CD4-positive, CD25-positive, alpha-beta regulatory T cell (primary cell): ENCODE results near the gene KRTAP5-3. TPM values are rescaled to one million over a fixed set of nuclear protein-coding genes. Genes with fewer than 3 reads are reported as not detected.
"Not testable (repeated sequence)": the region's sequence is repeated elsewhere in the genome, so short reads cannot be mapped to it uniquely, and the experiment has no call there.

ENCODE experiments used
- ATAC-seq, 2 donors: fragments of 150-1000 bp; cut with Tn5 transposase; one replicate each; pipeline ENCODE4 v1.10.0; 2021; ENCODE audit warnings: low read depth in 2 of 2, moderate number of reproducible peaks in 2 of 2, moderate library complexity in 1 of 2
- DNase-seq, 3 donors: peaks; one replicate each; pipeline versions ENCODE4 v3.0.0 to v3.0.0-alpha.2; 2012 to 2022; ENCODE audit warnings: mixed read lengths in 1 of 3
- H3K27ac ChIP-seq: one replicate; pipeline ENCODE4 v1.7.0; 2013; ENCODE audit warnings: mild to moderate bottlenecking, low read length; ENCODE audit not compliant: insufficient read depth, poor library complexity, severe bottlenecking
- H3K27me3 ChIP-seq: one replicate; pipeline ENCODE4 v1.7.0; 2013; ENCODE audit warnings: low read length; ENCODE audit not compliant: control insufficient read depth, insufficient read depth
- H3K36me3 ChIP-seq: one replicate; pipeline ENCODE4 v1.7.0; 2013; ENCODE audit warnings: mild to moderate bottlenecking, low read length, moderate library complexity; ENCODE audit not compliant: control insufficient read depth, insufficient read depth
- H3K4me1 ChIP-seq: 2 replicates; pipeline ENCODE4 v1.7.0; 2013; ENCODE audit warnings: mild to moderate bottlenecking, low read length; ENCODE audit not compliant: insufficient read depth, control insufficient read depth, poor library complexity, severe bottlenecking
- H3K4me3 ChIP-seq: one replicate; pipeline ENCODE4 v1.7.0; 2013; ENCODE audit warnings: low read depth, mild to moderate bottlenecking, low read length, moderate library complexity
- H3K9me3 ChIP-seq, 2 experiments: 1 replicate in 1 of 2; 2 replicates in 1 of 2; pipeline ENCODE4 v1.7.0; 2013; ENCODE audit warnings: low read length in 2 of 2, mild to moderate bottlenecking in 1 of 2, moderate library complexity in 1 of 2; ENCODE audit not compliant: control insufficient read depth in 2 of 2
- H3K27ac Mint-ChIP-seq, 3 donors: one replicate each; pipeline ENCODE4 v1.8.0; 2020 to 2022; ENCODE audit warnings: mild to moderate bottlenecking in 3 of 3, mixed read lengths in 3 of 3, moderate library complexity in 2 of 3
- H3K27me3 Mint-ChIP-seq: one replicate; pipeline ENCODE4 v1.8.0; 2022; ENCODE audit warnings: mild to moderate bottlenecking, mixed read lengths
- H3K36me3 Mint-ChIP-seq: one replicate; pipeline ENCODE4 v1.8.0; 2020; ENCODE audit warnings: mixed read lengths
- H3K4me1 Mint-ChIP-seq, 4 donors: one replicate each; pipeline ENCODE4 v1.8.0; 2020 to 2022; ENCODE audit warnings: mixed read lengths in 4 of 4, mild to moderate bottlenecking in 1 of 4
- H3K4me3 Mint-ChIP-seq, 4 donors: one replicate each; pipeline ENCODE4 v1.8.0; 2020 to 2022; ENCODE audit warnings: mild to moderate bottlenecking in 4 of 4, mixed read lengths in 4 of 4, moderate library complexity in 3 of 4
- H3K9me3 Mint-ChIP-seq, 7 donors: one replicate each; pipeline ENCODE4 v1.8.0; 2020 to 2022; ENCODE audit warnings: mixed read lengths in 7 of 7, mild to moderate bottlenecking in 3 of 7, moderate library complexity in 2 of 7
- polyA plus RNA-seq, 4 donors: library from polyadenylated mRNA; unstranded; fragments of 300-500 nt; fragmentation: Illumina TruSeq; gene quantifications; one replicate each; pipeline ENCODE4 v1.2.3, GENCODE V29; 2021
- total RNA-seq: library from RNA; stranded (reverse); gene quantifications from one replicate; pipeline ENCODE4 v1.2.3, GENCODE V29; 2022

Gene KRTAP5-3
- total and polyA plus RNA-seq, 5 donors from 2014 or later, result not detected

DNA sequence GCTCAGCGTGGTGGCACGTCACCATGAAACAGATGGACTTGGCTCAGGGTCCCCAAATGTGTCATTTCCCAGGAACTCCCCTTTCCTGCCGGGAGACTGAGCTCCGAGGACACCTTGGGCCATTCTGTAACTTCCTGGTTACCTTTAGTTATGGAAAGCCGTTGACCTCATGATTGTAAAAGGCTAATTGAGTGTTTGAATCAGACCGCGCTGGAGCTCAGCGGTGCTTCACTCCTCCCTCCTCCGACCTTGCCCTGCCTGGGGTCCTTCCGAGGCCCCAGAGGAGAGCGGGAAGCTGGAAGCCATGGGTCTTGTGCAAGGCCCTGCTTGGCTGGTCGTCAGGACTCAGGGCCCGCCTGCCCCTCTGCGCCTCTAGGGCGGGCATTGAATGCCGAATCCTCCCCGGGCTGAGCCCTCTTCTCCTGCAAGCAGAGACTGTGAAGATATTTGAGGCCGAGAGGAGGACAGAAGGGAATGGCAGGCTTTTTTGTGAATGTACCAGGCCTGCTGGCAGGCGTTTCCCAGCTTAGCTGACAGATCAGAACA is 11.6 kb downstream of the KRTAP5-3 start:
- H3K27me3 ChIP-seq, H3K9me3 ChIP-seq, H3K27ac ChIP-seq, H3K4me3 Mint-ChIP-seq, H3K27ac Mint-ChIP-seq, DNase-seq, H3K4me3 ChIP-seq, H3K36me3 Mint-ChIP-seq, H3K4me1 ChIP-seq, H3K36me3 ChIP-seq, H3K9me3 Mint-ChIP-seq, ATAC-seq: not testable (repeated sequence)
- Mint-ChIP-seq H3K27me3 (peaks cover 31% of the 10 kb centered on the region), H3K4me1 (peaks cover 0 to 29% (median 5%) of the 10 kb centered on the region in 4 donors)

DNA sequence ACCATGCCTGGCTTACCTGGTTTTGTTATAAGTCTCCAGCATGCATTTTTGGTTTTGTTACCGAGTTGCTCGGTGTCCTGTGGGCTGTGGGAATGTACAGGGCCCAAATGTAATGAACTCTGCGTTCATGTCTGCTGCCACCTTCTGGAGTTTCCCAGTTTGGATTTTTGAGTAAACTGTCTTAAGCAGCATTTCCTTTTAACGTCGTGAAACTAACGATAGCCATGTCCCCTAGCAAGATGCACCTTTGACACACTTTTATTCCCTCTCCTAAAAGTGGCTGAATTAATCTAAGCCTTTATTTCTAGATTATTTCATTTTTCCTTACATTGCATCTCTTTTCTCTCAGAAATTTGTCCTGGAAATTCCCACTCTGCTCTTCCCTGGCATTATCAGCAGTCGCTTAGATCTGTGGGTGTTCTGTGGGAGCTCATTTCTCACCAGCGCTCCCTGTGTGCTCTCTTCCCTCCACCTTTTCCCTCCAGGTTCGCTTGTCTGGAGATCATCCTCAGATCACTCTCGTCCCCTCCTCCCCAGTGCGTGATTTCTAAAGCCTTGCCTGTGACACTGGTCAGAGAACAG is 12.2 kb downstream of the KRTAP5-3 start:
- not testable (repeated sequence) for H3K27ac ChIP-seq, H3K36me3 ChIP-seq, H3K36me3 Mint-ChIP-seq, H3K4me3 ChIP-seq, ATAC-seq, H3K4me1 ChIP-seq, DNase-seq, H3K27me3 ChIP-seq, H3K9me3 ChIP-seq, H3K9me3 Mint-ChIP-seq, H3K4me3 Mint-ChIP-seq
- peaks cover 0 to 29% (median 5%) of the 10 kb centered on the region in 4 donors for H3K4me1 Mint-ChIP-seq
- H3K27ac Mint-ChIP-seq, result peak overlapping the region in 1 of 3 donors; percentile 55
- peaks cover 29% of the 10 kb centered on the region for H3K27me3 Mint-ChIP-seq

DNA sequence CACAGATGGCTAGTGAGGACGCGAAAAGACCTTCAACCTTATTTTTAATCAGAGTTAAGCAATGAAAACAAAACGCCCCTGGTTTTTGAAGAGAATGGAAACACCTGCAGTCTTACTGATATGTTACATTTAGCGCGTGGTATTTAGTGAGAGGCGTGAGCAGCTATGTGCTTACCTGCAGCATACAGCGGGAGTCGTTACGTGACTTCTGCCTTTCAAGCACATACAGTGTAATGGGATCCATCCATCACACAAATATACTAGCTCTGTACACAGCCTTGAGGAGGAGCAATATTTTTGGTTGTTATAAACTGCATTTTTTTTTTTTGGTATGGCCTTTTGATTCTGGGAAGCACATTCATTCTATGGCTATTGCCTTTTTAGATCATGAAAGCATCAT is 15.6 kb downstream of the KRTAP5-3 start:
- Mint-ChIP-seq H3K4me1 (peaks cover 6 to 46% (median 13%) of the 10 kb centered on the region in 4 donors), H3K9me3 (peaks cover 0 to 5% (median 0%) of the 10 kb centered on the region in 7 donors), H3K36me3 (peaks cover 3% of the 10 kb centered on the region), H3K27ac (no peak overlapping the region), H3K27me3 (peaks cover 35% of the 10 kb centered on the region), H3K4me3 (no peak overlapping the region)
- Histone ChIP-seq H3K27ac (no peak overlapping the region), H3K36me3 (no peaks in the 10 kb centered on the region), H3K27me3 (no peaks in the 10 kb centered on the region), H3K4me3 (no peak overlapping the region), H3K4me1 (peaks cover 21% of the 10 kb centered on the region), H3K9me3 (no peaks in the 10 kb centered on the region)
- DNase-seq (no peak), ATAC-seq (no peak)

DNA sequence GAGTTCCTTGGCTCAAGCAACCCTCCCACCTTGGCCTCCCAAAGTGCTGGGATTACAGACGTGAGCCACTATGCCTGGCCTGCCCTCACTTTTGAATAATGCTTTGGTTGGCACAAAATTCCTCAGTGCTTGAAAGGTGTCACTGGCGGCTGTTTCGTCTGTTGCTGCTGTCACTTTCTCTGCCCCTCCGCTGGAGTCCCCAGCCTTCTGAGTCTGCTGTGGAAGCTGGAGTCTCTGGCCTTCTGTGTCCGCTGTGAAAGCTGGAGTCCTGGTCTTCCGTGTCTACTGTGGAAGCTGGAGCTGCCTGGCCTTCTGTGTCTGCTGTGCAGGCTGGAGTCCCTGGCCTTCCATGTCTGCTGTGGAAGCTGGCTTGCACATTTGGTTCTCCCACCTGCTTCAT is 18.3 kb downstream of the KRTAP5-3 start:
- no peak overlapping the region for H3K4me3 ChIP-seq
- peaks cover 6 to 45% (median 14%) of the 10 kb centered on the region in 4 donors for H3K4me1 Mint-ChIP-seq
- peak overlapping the region in 2 of 4 donors; percentile 52 to 54 for H3K4me3 Mint-ChIP-seq

DNA sequence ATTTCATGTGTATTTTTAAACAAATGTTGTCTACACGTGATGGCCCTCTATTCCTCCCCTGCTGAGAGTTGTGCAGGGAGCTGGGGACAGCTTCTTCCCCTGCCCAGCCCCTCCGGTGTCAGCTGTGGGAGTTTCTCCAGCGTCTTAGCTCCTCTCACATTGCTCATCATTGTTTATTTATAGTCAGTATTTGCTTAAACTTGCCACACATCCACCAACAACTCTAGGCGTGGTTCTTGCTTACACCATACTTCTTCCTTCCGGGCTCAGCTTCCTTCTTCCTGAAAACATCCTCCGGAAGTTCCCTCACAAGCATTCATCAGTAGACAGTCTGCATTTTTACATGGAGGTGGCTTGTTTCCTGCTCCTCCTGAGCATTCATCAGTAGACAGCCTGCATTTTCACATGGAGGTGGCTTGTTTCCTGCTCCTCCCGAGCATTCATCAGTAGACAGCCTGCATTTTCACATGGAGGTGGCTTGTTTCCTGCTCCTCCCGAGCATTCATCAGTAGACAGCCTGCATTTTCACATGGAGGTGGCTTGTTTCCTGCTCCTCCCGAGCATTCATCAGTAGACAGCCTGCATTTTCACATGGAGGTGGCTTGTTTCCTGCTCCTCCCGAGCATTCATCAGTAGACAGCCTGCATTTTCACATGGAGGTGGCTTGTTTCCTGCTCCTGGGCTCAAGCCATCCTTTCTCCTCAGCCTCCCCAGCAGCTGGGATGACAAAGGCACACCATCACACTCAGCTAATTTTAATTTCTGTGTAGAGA is 18.9 kb downstream of the KRTAP5-3 start:
- DNase-seq (peak in 2 of 3 donors; percentile 38 to 79), ATAC-seq (peak; percentile 50 to 89)
- not testable (repeated sequence) for H3K36me3 ChIP-seq, H3K9me3 Mint-ChIP-seq, H3K9me3 ChIP-seq, H3K27me3 ChIP-seq, H3K36me3 Mint-ChIP-seq
- peak overlapping the region; percentile 57 for H3K4me3 ChIP-seq
- peaks cover 18% of the 10 kb centered on the region for H3K27me3 Mint-ChIP-seq
- H3K4me3 Mint-ChIP-seq, result peak overlapping the region; percentile 70 to 90 (median 80)
- H3K27ac Mint-ChIP-seq, result peak overlapping the region; percentile 80 to 97 (median 84)
- H3K4me1 ChIP-seq, result peaks cover 30% of the 10 kb centered on the region
- H3K4me1 Mint-ChIP-seq, result peaks cover 6 to 42% (median 14%) of the 10 kb centered on the region in 4 donors
- H3K27ac ChIP-seq, result peak overlapping the region; percentile 38

More for the DNA sequence above, 18.3 kb downstream of the KRTAP5-3 start:
- ATAC-seq, result no peak
- Histone ChIP-seq H3K27ac (peak overlapping the region; percentile 5), H3K4me1 (peaks cover 24% of the 10 kb centered on the region), H3K27me3 (no peaks in the 10 kb centered on the region), H3K9me3 (no peaks in the 10 kb centered on the region), H3K36me3 (no peaks in the 10 kb centered on the region)
- DNase-seq, result no peak
- Mint-ChIP-seq H3K27ac (peak overlapping the region in 1 of 3 donors; percentile 15), H3K36me3 (peaks cover 3% of the 10 kb centered on the region), H3K27me3 (peaks cover 22% of the 10 kb centered on the region), H3K9me3 (peaks cover 0 to 5% (median 0%) of the 10 kb centered on the region in 7 donors)

DNA sequence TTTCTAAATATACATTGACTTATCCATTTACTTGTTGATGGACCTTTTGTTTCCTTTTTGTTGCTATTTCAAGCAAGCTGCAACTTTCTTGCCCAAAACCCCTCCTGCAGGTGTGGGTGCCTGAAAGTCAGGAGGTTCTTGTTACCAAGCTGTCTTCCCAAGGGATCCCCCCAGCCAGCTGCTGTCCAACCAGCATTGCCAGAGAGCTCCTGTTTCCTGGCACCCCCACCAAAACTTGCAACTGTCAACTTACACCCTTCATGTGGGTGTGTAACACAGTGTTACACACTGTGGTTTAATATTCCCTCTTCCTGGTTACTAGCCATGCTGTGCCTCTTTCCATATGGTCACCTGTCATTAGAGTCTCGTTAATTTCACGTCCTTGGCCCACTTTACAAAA is 21.6 kb downstream of the KRTAP5-3 start:
- Histone ChIP-seq H3K4me1 (peaks cover 35% of the 10 kb centered on the region), H3K36me3 (no peaks in the 10 kb centered on the region), H3K4me3 (no peak overlapping the region), H3K27me3 (no peaks in the 10 kb centered on the region), H3K9me3 (no peaks in the 10 kb centered on the region), H3K27ac (no peak overlapping the region)
- DNase-seq (no peak), ATAC-seq (no peak)
- H3K4me3 Mint-ChIP-seq, result peak overlapping the region in 1 of 4 donors; percentile 38
- peaks cover 8% of the 10 kb centered on the region for H3K27me3 Mint-ChIP-seq
- H3K4me1 Mint-ChIP-seq, result peaks cover 6 to 47% (median 10%) of the 10 kb centered on the region in 4 donors
- H3K27ac Mint-ChIP-seq, result peak overlapping the region in 2 of 3 donors; percentile 60 to 70
- H3K9me3 Mint-ChIP-seq, result peaks cover 0 to 5% (median 0%) of the 10 kb centered on the region in 7 donors
- H3K36me3 Mint-ChIP-seq, result no peaks in the 10 kb centered on the region

DNA sequence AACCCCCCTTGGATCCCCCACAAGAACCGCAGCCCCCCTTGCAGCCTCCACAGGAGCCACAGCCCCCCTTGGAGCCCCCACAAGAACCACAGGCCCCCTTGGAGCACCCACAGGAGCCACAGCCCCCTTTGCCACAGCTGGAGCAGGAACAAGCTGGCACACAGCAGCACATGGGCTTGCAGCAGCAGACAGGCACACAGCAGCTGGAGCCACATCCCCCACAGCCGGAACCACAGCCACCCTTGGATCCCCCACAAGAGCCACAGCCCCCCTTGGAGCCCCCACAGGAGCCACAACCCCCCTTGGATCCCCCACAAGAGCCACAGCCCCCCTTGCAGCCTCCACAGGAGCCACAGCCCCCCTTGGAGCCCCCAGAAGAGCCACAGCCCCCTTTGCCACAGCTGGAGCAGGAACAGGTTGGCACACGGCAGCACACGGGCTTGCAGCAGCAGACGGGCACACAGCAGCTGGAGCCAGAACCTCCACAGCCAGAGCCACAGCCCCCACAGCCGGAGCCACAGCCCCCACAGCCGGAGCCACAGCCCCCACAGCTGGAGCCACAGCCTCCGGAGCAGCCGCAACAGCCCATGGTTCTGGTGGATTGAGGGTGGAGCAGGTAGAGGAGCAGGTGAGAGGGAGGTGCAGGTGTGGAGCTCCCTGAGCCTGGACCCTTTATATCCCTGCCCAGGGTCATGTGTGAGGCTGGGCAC is 23.4 kb downstream of the KRTAP5-3 start, which contains the start of gene KRTAP5-1:
Gene KRTAP5-1 (minus strand): TSS at position 623 of the 710 bp plus-strand sequence. CDS start 34 bp downstream, at position 589.
- peaks cover 6 to 42% (median 10%) of the 10 kb centered on the region in 4 donors for H3K4me1 Mint-ChIP-seq
- not testable (repeated sequence) for H3K27ac ChIP-seq, H3K9me3 ChIP-seq, H3K27me3 ChIP-seq, H3K4me3 ChIP-seq, ATAC-seq, H3K9me3 Mint-ChIP-seq, DNase-seq, H3K27me3 Mint-ChIP-seq, H3K36me3 ChIP-seq, H3K36me3 Mint-ChIP-seq
- peaks cover 31% of the 10 kb centered on the region for H3K4me1 ChIP-seq
- peak within 1 kb of the TSS in 1 of 4 donors; percentile 44 for H3K4me3 Mint-ChIP-seq
- H3K27ac Mint-ChIP-seq, result peak within 1 kb of the TSS in 1 of 3 donors; percentile 73
